Superior temporal gyrus (tissue), 1 donor: ENCODE results near the gene OCLN.
"Not testable (repeated sequence)": the region's sequence is repeated elsewhere in the genome, so short reads cannot be mapped to it uniquely, and the experiment has no call there.

ENCODE experiments used
- DNase-seq: peaks from one replicate; pipeline ENCODE4 v3.0.0-alpha.2; 2016; ENCODE audit errors: extremely low spot score

OCLN gene

GRCh38 chr5:69528609-69529008 is 36.0 kb downstream of the OCLN start:
- no peak for DNase-seq

- no peak for DNase-seq
These were observed 38.2 kb downstream of the OCLN start for GRCh38 chr5:69530561-69531405.

GRCh38 chr5:69531406-69531801 is 38.8 kb downstream of the OCLN start:
- DNase-seq: no peak

GRCh38 chr5:69537911-69538310 is 45.3 kb downstream of the OCLN start:
- not testable (repeated sequence) for DNase-seq

GRCh38 chr5:69538735-69539134 is 46.1 kb downstream of the OCLN start:
- DNase-seq: not testable (repeated sequence)

GRCh38 chr5:69541347-69541746 is 48.8 kb downstream of the OCLN start:
- not testable (repeated sequence) for DNase-seq

- DNase-seq: not testable (repeated sequence)
These were observed 50.4 kb downstream of the OCLN start for GRCh38 chr5:69542838-69543618.

- not testable (repeated sequence) for DNase-seq
These were observed 52.0 kb downstream of the OCLN start for GRCh38 chr5:69544602-69545001.

GRCh38 chr5:69559908-69560330 is 67.3 kb downstream of the OCLN start, which contains the start of gene GTF2H2C:
Gene GTF2H2C (plus strand): TSS chr5:69560191. CDS start chr5:69565133, 4,942 bp downstream.
- peak; percentile 53 for DNase-seq

GRCh38 chr5:69560587-69561431 is 68.2 kb downstream of the OCLN start:
- not testable (repeated sequence) for DNase-seq

GRCh38 chr5:69566172-69566571 is 73.6 kb downstream of the OCLN start:
- not testable (repeated sequence) for DNase-seq

- DNase-seq: not testable (repeated sequence)
These were observed 75.5 kb downstream of the OCLN start for GRCh38 chr5:69568072-69568471.

GRCh38 chr5:69583356-69583755 is 90.8 kb downstream of the OCLN start:
- DNase-seq: not testable (repeated sequence)

- not testable (repeated sequence) for DNase-seq
These were observed 103.7 kb downstream of the OCLN start for GRCh38 chr5:69596114-69596840.

GRCh38 chr5:69601947-69602346 is 109.4 kb downstream of the OCLN start:
- not testable (repeated sequence) for DNase-seq

GRCh38 chr5:69606839-69607238 is 114.2 kb downstream of the OCLN start:
- DNase-seq: not testable (repeated sequence)
